WTC11 (cell line): Measurements from ENCODE around the gene BPI. TPM values are rescaled to one million over a fixed set of nuclear protein-coding genes. Genes with fewer than 3 reads are reported as not detected.

Experiments used
- ATAC-seq: fragments of 200-7000 bp; cut with Tn5 transposase; 2 replicates; pipeline ENCODE4 v1.10.0; 2021; ENCODE audit warnings: mild to moderate bottlenecking, moderate library complexity
- CTCF ChIA-PET: fragments of 300-600 bp; sonication (Branson Sonifier 250); formaldehyde crosslinking; loops from one replicate; lab custom pipeline; 2021; ENCODE audit warnings: antibody characterized with exemption; lab: Charles Lee
- POLR2A ChIA-PET: fragments of 350-600 bp; sonication (Branson Sonifier 250); formaldehyde crosslinking; loops from one replicate; lab custom pipeline; 2021; ENCODE audit warnings: antibody characterized with exemption; lab: Charles Lee
- DNase-seq: peaks from one replicate; pipeline ENCODE4 v3.0.0; 2021; ENCODE audit warnings: low spot score
- H3K27ac Mint-ChIP-seq: 2 replicates; pipeline ENCODE4 v1.8.0; 2021; ENCODE audit warnings: mixed read lengths
- H3K27me3 Mint-ChIP-seq: 2 replicates; pipeline ENCODE4 v1.8.0; 2021; ENCODE audit warnings: low read depth, mild to moderate bottlenecking, moderate library complexity, mixed read lengths
- H3K36me3 Mint-ChIP-seq: 2 replicates; pipeline ENCODE4 v1.8.0; 2021; ENCODE audit warnings: mixed read lengths
- H3K4me1 Mint-ChIP-seq: 2 replicates; pipeline ENCODE4 v1.8.0; 2022; ENCODE audit warnings: mixed read lengths
- H3K4me3 Mint-ChIP-seq: 2 replicates; pipeline ENCODE4 v1.8.0; 2021; ENCODE audit warnings: mild to moderate bottlenecking, moderate library complexity, mixed read lengths
- H3K9me3 Mint-ChIP-seq: 2 replicates; pipeline ENCODE4 v1.8.0; 2021; ENCODE audit warnings: mixed read lengths
- E2F1 ChIP-seq: sonication (generic); formaldehyde crosslinking; IDR thresholded peaks from 2 replicates; pipeline ENCODE4 v1.8.0; 2022; ENCODE audit warnings: mild to moderate bottlenecking, missing genetic modification reagents
- FOXP1 ChIP-seq: sonication (generic); formaldehyde crosslinking; IDR thresholded peaks from 2 replicates; pipeline ENCODE4 v1.8.0; 2022; ENCODE audit warnings: missing genetic modification reagents, mild to moderate bottlenecking, moderate library complexity, borderline replicate concordance
- FOXP4 ChIP-seq: sonication (generic); formaldehyde crosslinking; IDR thresholded peaks from 2 replicates; pipeline ENCODE4 v1.8.0; 2022; ENCODE audit warnings: mild to moderate bottlenecking, missing genetic modification reagents
- GABPB1 ChIP-seq: sonication (generic); formaldehyde crosslinking; IDR thresholded peaks from 2 replicates; pipeline ENCODE4 v1.8.1; 2023; ENCODE audit warnings: mild to moderate bottlenecking, missing genetic modification reagents
- GTF2I ChIP-seq: fragments of 250-450 bp; sonication (Bioruptor Pico); conservative IDR thresholded peaks from 2 replicates; pipeline ENCODE4 v1.4.0; 2021; ENCODE audit warnings: mild to moderate bottlenecking
- IRF2 ChIP-seq: sonication (generic); formaldehyde crosslinking; IDR thresholded peaks from 2 replicates; pipeline ENCODE4 v1.8.0; 2022; ENCODE audit warnings: low read depth, missing genetic modification reagents, borderline replicate concordance
- KAT7 ChIP-seq: sonication (generic); formaldehyde crosslinking; IDR thresholded peaks from 2 replicates; pipeline ENCODE4 v1.8.1; 2023; ENCODE audit warnings: missing genetic modification reagents, mild to moderate bottlenecking, borderline replicate concordance
- MAX ChIP-seq: sonication (generic); formaldehyde crosslinking; IDR thresholded peaks from 2 replicates; pipeline ENCODE4 v1.8.0; 2022; ENCODE audit warnings: mild to moderate bottlenecking, missing genetic modification reagents
- NFATC4 ChIP-seq: fragments of 250-450 bp; sonication (Bioruptor Pico); IDR thresholded peaks from 2 replicates; pipeline ENCODE4 v1.9.0; 2021; ENCODE audit warnings: mild to moderate bottlenecking
- NFE2L1 ChIP-seq: sonication (generic); formaldehyde crosslinking; IDR thresholded peaks from 2 replicates; pipeline ENCODE4 v1.8.1; 2023; ENCODE audit warnings: missing genetic modification reagents
- SOX15 ChIP-seq: fragments of 250-450 bp; sonication (Bioruptor Pico); IDR thresholded peaks from 2 replicates; pipeline ENCODE4 v1.9.0; 2021; ENCODE audit warnings: mild to moderate bottlenecking
- ZNF138 ChIP-seq: sonication (generic); formaldehyde crosslinking; conservative IDR thresholded peaks from 2 replicates; pipeline ENCODE4 v1.8.1; 2022; ENCODE audit warnings: mild to moderate bottlenecking, moderate library complexity, missing genetic modification reagents
- ZNF232 ChIP-seq: sonication (generic); formaldehyde crosslinking; IDR thresholded peaks from 2 replicates; pipeline ENCODE4 v1.8.0; 2022; ENCODE audit warnings: mild to moderate bottlenecking, missing genetic modification reagents
- ZNF416 ChIP-seq: fragments of 250-450 bp; sonication (Bioruptor Pico); IDR thresholded peaks from 2 replicates; pipeline ENCODE4 v1.9.0; 2021; ENCODE audit warnings: mild to moderate bottlenecking, inconsistent platforms
- ZNF532 ChIP-seq: fragments of 250-450 bp; sonication (Bioruptor Pico); IDR thresholded peaks from 2 replicates; pipeline ENCODE4 v1.9.0; 2021; ENCODE audit warnings: mild to moderate bottlenecking, borderline replicate concordance
- ZNF671 ChIP-seq: fragments of 250-450 bp; sonication (Bioruptor Pico); IDR thresholded peaks from 2 replicates; pipeline ENCODE4 v1.8.0; 2021; ENCODE audit warnings: mild to moderate bottlenecking
- total RNA-seq: library from RNA; stranded (reverse); gene quantifications from 3 replicates; pipeline ENCODE4 v1.2.3, GENCODE V29; 2021
- TF ChIP-seq, protein P1 (sequence below): sonication (generic); formaldehyde crosslinking; IDR thresholded peaks from 2 replicates; pipeline ENCODE4 v1.8.1; 2022; ENCODE audit warnings: mild to moderate bottlenecking, missing genetic modification reagents, moderate library complexity, borderline replicate concordance
- TF ChIP-seq, protein P2 (sequence below): sonication (generic); formaldehyde crosslinking; IDR thresholded peaks from 2 replicates; pipeline ENCODE4 v1.8.1; 2022; ENCODE audit warnings: mild to moderate bottlenecking, moderate library complexity, missing genetic modification reagents
- TF ChIP-seq, protein P3 (sequence below): sonication (generic); formaldehyde crosslinking; IDR thresholded peaks from 2 replicates; pipeline ENCODE4 v1.8.0; 2023; ENCODE audit warnings: missing genetic modification reagents
- TF ChIP-seq, protein P4 (sequence below): sonication (generic); formaldehyde crosslinking; IDR thresholded peaks from 2 replicates; pipeline ENCODE4 v1.8.1; 2022; ENCODE audit warnings: missing genetic modification reagents, borderline replicate concordance

The BPI gene
- total RNA-seq, 1 experiment from 2014 or later = not detected

GRCh38 chr20:38261054-38261390, 42.9 kb upstream of the BPI start (continued):
- TF ChIP-seq ZNF138 (CRISPR knock-in tag) = no peak

DNA sequence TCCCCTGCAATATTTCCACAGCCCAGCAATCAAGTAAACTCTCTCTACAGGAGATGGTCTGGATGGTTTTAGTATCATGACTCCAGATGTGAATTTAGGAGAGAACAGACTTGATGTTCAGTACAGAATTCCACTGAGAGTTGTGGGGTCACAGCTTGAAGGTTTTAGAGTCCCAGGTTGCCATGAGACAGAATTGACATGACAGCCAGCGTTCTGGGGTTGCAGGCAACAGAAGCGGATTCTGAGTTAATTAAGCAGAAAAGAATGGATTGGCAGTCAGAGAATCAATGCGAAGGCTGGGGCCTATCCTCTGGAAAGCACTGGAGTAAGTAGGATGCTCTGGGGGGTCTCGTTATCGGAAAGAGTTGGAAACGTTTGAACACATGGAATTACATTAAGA, 41.0 kb upstream of the BPI start:
- POLR2A ChIA-PET = no interaction called here

GRCh38 chr20:38266426-38266825, 37.5 kb upstream of the BPI start:
- TF ChIP-seq NFE2L1 (CRISPR knock-in tag) (no peak), ZNF532 (CRISPR knock-in tag) (no peak), SOX15 (CRISPR knock-in tag) (no peak), E2F1 (CRISPR knock-in tag) (no peak), ZNF416 (no peak), GTF2I (CRISPR knock-in tag) (no peak), ZNF671 (CRISPR knock-in tag) (no peak), FOXP4 (CRISPR knock-in tag) (no peak), ZNF232 (no peak), FOXP1 (no peak), GABPB1 (no peak), NFATC4 (CRISPR knock-in tag) (no peak), KAT7 (CRISPR knock-in tag) (no peak), MAX (CRISPR knock-in tag) (no peak)
- TF ChIP-seq, protein P1, sequence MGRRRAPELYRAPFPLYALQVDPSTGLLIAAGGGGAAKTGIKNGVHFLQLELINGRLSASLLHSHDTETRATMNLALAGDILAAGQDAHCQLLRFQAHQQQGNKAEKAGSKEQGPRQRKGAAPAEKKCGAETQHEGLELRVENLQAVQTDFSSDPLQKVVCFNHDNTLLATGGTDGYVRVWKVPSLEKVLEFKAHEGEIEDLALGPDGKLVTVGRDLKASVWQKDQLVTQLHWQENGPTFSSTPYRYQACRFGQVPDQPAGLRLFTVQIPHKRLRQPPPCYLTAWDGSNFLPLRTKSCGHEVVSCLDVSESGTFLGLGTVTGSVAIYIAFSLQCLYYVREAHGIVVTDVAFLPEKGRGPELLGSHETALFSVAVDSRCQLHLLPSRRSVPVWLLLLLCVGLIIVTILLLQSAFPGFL (CRISPR knock-in tag) = no peak
- TF ChIP-seq, protein P2, sequence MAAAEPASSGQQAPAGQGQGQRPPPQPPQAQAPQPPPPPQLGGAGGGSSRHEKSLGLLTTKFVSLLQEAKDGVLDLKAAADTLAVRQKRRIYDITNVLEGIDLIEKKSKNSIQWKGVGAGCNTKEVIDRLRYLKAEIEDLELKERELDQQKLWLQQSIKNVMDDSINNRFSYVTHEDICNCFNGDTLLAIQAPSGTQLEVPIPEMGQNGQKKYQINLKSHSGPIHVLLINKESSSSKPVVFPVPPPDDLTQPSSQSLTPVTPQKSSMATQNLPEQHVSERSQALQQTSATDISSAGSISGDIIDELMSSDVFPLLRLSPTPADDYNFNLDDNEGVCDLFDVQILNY (CRISPR knock-in tag) = no peak
- TF ChIP-seq, protein P3, sequence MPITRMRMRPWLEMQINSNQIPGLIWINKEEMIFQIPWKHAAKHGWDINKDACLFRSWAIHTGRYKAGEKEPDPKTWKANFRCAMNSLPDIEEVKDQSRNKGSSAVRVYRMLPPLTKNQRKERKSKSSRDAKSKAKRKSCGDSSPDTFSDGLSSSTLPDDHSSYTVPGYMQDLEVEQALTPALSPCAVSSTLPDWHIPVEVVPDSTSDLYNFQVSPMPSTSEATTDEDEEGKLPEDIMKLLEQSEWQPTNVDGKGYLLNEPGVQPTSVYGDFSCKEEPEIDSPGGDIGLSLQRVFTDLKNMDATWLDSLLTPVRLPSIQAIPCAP (CRISPR knock-in tag) = no peak
- peaks cover 13% of the 10 kb centered on the region for H3K27me3 Mint-ChIP-seq
- H3K4me3 Mint-ChIP-seq = no peak overlapping the region
- DNase-seq (no peak), ATAC-seq (no peak)
- H3K4me1 Mint-ChIP-seq = no peaks in the 10 kb centered on the region
- POLR2A ChIA-PET = no interaction called here
- no peaks in the 10 kb centered on the region for H3K36me3 Mint-ChIP-seq
- H3K27ac Mint-ChIP-seq = no peak overlapping the region
- peaks cover 5% of the 10 kb centered on the region for H3K9me3 Mint-ChIP-seq
- CTCF ChIA-PET = no interaction called here

More for the DNA sequence above, 41.0 kb upstream of the BPI start:
- H3K36me3 Mint-ChIP-seq = no peaks in the 10 kb centered on the region
- CTCF ChIA-PET = no interaction called here
- H3K4me1 Mint-ChIP-seq = peaks cover 10% of the 10 kb centered on the region
- H3K27me3 Mint-ChIP-seq = peaks cover 35% of the 10 kb centered on the region
- ATAC-seq = no peak
- TF ChIP-seq IRF2 (CRISPR knock-in tag) (no peak), NFE2L1 (CRISPR knock-in tag) (no peak)
- TF ChIP-seq, protein P4, sequence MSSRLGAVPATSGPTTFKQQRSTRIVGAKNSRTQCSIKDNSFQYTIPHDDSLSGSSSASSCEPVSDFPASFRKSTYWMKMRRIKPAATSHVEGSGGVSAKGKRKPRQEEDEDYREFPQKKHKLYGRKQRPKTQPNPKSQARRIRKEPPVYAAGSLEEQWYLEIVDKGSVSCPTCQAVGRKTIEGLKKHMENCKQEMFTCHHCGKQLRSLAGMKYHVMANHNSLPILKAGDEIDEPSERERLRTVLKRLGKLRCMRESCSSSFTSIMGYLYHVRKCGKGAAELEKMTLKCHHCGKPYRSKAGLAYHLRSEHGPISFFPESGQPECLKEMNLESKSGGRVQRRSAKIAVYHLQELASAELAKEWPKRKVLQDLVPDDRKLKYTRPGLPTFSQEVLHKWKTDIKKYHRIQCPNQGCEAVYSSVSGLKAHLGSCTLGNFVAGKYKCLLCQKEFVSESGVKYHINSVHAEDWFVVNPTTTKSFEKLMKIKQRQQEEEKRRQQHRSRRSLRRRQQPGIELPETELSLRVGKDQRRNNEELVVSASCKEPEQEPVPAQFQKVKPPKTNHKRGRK (CRISPR knock-in tag) = no peak
- H3K4me3 Mint-ChIP-seq = no peak overlapping the region
- no peak overlapping the region for H3K27ac Mint-ChIP-seq
- DNase-seq = no peak
- H3K9me3 Mint-ChIP-seq = no peaks in the 10 kb centered on the region
